ENCODE results near the gene HRH3. TPM values are rescaled to one million over a fixed set of nuclear protein-coding genes. Genes with fewer than 3 reads are reported as not detected.

Gene HRH3
- total RNA-seq, 1 donor from 2014 or later, result not detected

DNA sequence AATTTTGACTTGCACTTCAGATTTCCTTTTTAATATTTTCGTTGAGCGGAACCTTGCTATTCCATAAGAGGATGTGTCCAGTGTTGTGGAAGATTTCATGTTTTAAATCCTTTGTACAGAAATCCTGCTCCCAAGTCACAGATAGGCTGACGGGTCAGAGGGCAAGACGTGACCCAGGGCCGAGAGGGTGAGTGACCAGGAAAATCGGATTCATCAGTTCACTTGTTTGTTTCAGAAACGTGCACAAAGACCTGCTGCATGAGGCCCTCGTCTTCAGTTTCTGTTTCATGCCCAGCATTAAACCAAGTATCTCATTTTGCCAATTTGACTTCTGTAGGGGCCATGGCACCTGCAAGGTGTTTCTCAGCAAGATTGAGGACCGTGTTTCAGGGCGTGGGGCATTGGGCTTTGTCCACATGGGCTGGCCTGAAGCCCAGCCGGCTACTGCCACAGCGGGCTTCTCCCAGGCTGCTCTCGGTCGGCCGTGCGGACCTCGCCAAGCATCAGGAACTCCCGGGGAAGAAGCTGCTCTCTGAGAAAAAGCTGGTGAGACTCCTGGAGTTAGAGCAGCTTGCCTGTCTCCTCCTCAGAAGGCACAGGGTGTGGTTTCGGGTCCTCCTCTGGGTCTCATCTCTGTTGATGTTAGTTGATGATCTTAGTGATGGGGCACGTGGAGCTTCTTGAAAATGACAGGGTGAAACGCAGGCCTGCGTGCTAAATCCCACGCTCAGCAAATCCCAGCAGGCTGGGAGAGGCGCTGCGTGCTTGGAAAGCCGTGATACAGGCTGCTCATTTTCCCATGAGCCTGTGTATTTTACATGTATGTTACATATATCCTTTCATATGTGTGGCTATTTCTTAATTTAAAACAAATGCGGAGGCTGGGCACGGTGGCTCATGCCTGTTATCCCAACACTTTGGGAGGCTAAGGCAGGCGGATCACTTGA lies 26.7 kb downstream of the HRH3 start:
- Mint-ChIP-seq H3K9me3 (ENCODE audit: unreplicated experiment) (no peaks in the 10 kb centered on the region), H3K4me1 (ENCODE audit: unreplicated experiment) (peaks cover 2% of the 10 kb centered on the region), H3K36me3 (ENCODE audit: low read depth, unreplicated experiment) (peaks cover 5% of the 10 kb centered on the region), H3K27ac (ENCODE audit: unreplicated experiment) (no peak overlapping the region), H3K4me3 (ENCODE audit: unreplicated experiment) (no peak overlapping the region), H3K27me3 (ENCODE audit: unreplicated experiment) (peaks cover 2% of the 10 kb centered on the region)
- TF ChIP-seq, protein P1, sequence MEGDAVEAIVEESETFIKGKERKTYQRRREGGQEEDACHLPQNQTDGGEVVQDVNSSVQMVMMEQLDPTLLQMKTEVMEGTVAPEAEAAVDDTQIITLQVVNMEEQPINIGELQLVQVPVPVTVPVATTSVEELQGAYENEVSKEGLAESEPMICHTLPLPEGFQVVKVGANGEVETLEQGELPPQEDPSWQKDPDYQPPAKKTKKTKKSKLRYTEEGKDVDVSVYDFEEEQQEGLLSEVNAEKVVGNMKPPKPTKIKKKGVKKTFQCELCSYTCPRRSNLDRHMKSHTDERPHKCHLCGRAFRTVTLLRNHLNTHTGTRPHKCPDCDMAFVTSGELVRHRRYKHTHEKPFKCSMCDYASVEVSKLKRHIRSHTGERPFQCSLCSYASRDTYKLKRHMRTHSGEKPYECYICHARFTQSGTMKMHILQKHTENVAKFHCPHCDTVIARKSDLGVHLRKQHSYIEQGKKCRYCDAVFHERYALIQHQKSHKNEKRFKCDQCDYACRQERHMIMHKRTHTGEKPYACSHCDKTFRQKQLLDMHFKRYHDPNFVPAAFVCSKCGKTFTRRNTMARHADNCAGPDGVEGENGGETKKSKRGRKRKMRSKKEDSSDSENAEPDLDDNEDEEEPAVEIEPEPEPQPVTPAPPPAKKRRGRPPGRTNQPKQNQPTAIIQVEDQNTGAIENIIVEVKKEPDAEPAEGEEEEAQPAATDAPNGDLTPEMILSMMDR (IDR thresholded peaks at IDR 0.05; ENCODE audit: unreplicated experiment), result no peak
- DNase-seq (ENCODE audit: low spot score), result no peak

DNA sequence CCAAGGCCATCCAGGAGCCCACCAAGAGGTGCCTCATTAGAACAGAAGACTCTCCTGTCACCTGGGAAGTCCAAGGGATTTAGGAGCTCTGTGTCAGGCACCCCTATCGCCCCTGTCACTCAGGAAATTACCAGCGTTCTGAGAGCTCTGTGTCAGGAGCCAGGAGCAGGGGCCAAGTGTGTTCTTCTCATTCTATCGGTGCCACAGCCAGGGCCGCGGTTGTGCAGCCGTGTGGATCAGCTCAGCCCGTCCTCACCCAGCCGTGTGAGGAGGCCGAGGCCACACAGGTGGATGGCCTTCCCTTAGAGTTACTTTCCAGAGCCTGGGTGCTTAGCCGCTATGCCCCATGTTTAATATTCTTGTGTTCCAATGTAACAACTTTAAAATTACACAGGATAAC lies 27.4 kb downstream of the HRH3 start:
- no peak overlapping the region for H3K4me3 Mint-ChIP-seq (ENCODE audit: unreplicated experiment)
- H3K9me3 Mint-ChIP-seq (ENCODE audit: unreplicated experiment), result no peaks in the 10 kb centered on the region
- H3K36me3 Mint-ChIP-seq (ENCODE audit: low read depth, unreplicated experiment), result peaks cover 5% of the 10 kb centered on the region
- DNase-seq (ENCODE audit: low spot score), result no peak
- TF ChIP-seq, protein P1 (IDR thresholded peaks at IDR 0.05; ENCODE audit: unreplicated experiment), result no peak
- H3K4me1 Mint-ChIP-seq (ENCODE audit: unreplicated experiment), result peaks cover 3% of the 10 kb centered on the region
- H3K27me3 Mint-ChIP-seq (ENCODE audit: unreplicated experiment), result peaks cover 2% of the 10 kb centered on the region
- H3K27ac Mint-ChIP-seq (ENCODE audit: unreplicated experiment), result no peak overlapping the region

DNA sequence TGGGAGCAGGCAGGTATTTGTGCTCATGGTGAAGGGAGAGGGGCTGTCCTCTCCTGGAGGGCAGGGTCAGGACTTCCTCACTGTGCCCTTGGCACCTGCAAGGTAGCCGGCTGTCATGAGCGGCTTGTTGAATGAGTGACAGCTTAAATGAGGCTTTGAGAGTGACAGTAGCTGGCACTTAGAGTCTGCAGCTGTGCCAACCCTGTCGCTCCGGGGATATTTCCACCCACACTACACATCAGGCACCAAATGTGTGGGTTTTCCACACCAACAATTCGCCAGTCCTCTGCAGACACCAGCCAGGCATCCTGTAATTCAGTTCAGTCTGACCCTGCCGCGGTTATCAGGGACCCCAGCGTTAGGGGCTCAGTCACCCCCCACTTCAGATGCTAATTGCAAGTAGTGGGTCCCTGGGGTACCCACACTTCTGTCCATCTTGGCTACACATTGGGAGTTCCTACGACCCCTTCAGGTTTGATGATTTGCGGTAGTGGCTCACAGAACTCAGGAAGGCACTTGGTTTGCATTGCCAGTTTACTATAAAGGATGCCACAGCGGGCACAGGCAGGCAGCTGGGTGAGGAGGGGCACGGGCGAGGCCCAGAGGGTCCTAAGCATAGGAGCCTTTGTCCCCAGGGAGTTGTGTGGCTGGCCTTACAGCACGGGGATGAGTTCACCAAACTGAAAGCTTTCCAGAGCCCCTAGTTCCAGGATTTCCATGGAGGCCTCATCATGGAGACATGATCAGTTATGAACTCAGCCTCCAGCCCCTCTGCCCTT lies 28.1 kb downstream of the HRH3 start:
- no peaks in the 10 kb centered on the region for H3K9me3 Mint-ChIP-seq (ENCODE audit: unreplicated experiment)
- no peak overlapping the region for H3K27ac Mint-ChIP-seq (ENCODE audit: unreplicated experiment)
- TF ChIP-seq, protein P1 (IDR thresholded peaks at IDR 0.05; ENCODE audit: unreplicated experiment), result no peak
- H3K4me3 Mint-ChIP-seq (ENCODE audit: unreplicated experiment), result no peak overlapping the region
- H3K4me1 Mint-ChIP-seq (ENCODE audit: unreplicated experiment), result peaks cover 7% of the 10 kb centered on the region
- no peak for DNase-seq (ENCODE audit: low spot score)
- peaks cover 2% of the 10 kb centered on the region for H3K27me3 Mint-ChIP-seq (ENCODE audit: unreplicated experiment)
- peaks cover 5% of the 10 kb centered on the region for H3K36me3 Mint-ChIP-seq (ENCODE audit: low read depth, unreplicated experiment)

DNA sequence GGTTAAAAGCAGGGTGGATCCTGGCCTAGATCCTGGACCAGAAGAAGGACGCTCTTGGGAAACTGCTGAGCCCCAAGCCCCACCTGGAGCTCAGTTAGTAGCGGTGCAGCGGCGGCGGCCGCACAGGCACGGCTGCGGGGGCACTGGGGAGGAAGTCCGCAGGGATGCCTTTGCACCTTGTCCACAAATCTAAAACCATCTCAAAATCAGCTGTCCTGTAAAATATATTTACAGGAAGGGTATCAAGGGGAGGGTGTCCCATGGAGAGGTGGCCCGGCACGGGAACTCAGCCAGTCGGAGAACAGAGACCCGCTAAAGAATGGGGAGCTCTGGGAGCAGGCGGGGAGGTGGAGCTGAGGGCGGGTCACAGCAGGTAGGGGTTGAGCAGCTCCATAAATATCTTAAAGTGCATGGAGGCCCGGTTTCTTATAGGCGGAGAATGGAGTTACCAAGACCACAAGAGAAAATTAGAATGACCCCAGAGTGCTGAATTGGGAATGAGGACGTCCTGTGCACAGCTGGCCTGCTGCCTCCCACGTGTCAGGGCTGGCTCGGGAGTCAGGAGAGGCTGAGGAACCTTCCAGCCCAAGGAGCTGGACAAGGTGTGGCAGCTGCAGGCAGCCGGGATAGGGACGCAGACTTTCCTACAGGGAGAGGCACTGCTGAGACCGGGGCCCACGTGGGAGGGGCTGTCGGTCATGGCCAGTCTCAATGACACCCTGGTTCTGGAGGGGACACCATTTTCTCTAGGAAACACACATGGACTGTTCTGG lies 29.3 kb downstream of the HRH3 start:
- Mint-ChIP-seq H3K4me1 (ENCODE audit: unreplicated experiment) (peaks cover 10% of the 10 kb centered on the region), H3K9me3 (ENCODE audit: unreplicated experiment) (no peaks in the 10 kb centered on the region), H3K27ac (ENCODE audit: unreplicated experiment) (no peak overlapping the region), H3K36me3 (ENCODE audit: low read depth, unreplicated experiment) (peaks cover 5% of the 10 kb centered on the region), H3K4me3 (ENCODE audit: unreplicated experiment) (no peak overlapping the region), H3K27me3 (ENCODE audit: unreplicated experiment) (peaks cover 2% of the 10 kb centered on the region)
- no peak for DNase-seq (ENCODE audit: low spot score)
- TF ChIP-seq, protein P1 (IDR thresholded peaks at IDR 0.05; ENCODE audit: unreplicated experiment), result no peak
